H9 (cell line): Measurements from ENCODE around the gene CFAP46. TPM values are rescaled to one million over a fixed set of nuclear protein-coding genes. Genes with fewer than 3 reads are reported as not detected.

Source experiments
- DNase-seq: peaks from one replicate; pipeline ENCODE4 v3.0.0-alpha.2; 2017
- H2AFZ ChIP-seq: one replicate; pipeline ENCODE4 v1.6.1; 2013; ENCODE audit warnings: mild to moderate bottlenecking, low read length, control low read depth, moderate library complexity
- H2AK5ac ChIP-seq: 2 replicates; pipeline ENCODE4 v1.6.1; 2013; ENCODE audit warnings: low read length, control low read depth, mixed read lengths; ENCODE audit not compliant: insufficient read length
- H2BK120ac ChIP-seq: one replicate; pipeline ENCODE4 v1.6.1; 2013; ENCODE audit warnings: low read depth, mild to moderate bottlenecking, low read length, control low read depth, inconsistent platforms; ENCODE audit not compliant: poor library complexity, severe bottlenecking
- H2BK12ac ChIP-seq: 2 replicates; pipeline ENCODE4 v1.6.1; 2013; ENCODE audit warnings: low read length, control low read depth, mixed read lengths, low read depth; ENCODE audit not compliant: insufficient read length
- H2BK15ac ChIP-seq: 2 replicates; pipeline ENCODE4 v1.6.1; 2013; ENCODE audit warnings: low read depth, low read length, control low read depth
- H2BK20ac ChIP-seq: one replicate; pipeline ENCODE4 v1.6.1; 2013; ENCODE audit warnings: low read depth, mild to moderate bottlenecking, low read length, control low read depth, inconsistent platforms; ENCODE audit not compliant: poor library complexity, severe bottlenecking
- H2BK5ac ChIP-seq: 2 replicates; pipeline ENCODE4 v1.6.1; 2013; ENCODE audit warnings: low read length, control low read depth, mixed read lengths; ENCODE audit not compliant: insufficient read length
- H3K14ac ChIP-seq: 2 replicates; pipeline ENCODE4 v1.6.1; 2013; ENCODE audit warnings: low read length, control low read depth; ENCODE audit not compliant: insufficient read depth
- H3K18ac ChIP-seq: 2 replicates; pipeline ENCODE4 v1.6.1; 2013; ENCODE audit warnings: low read depth, mild to moderate bottlenecking, mixed read lengths, low read length, control low read depth; ENCODE audit not compliant: insufficient read length
- H3K23ac ChIP-seq: 2 replicates; pipeline ENCODE4 v1.6.1; 2013; ENCODE audit warnings: low read length, control low read depth, mixed read lengths, low read depth; ENCODE audit not compliant: insufficient read length
- H3K23me2 ChIP-seq: 2 replicates; pipeline ENCODE4 v1.6.1; 2013; ENCODE audit warnings: low read depth, mild to moderate bottlenecking, mixed read lengths, low read length, control low read depth; ENCODE audit not compliant: insufficient read length, poor library complexity, severe bottlenecking
- H3K27ac ChIP-seq: 2 replicates; pipeline ENCODE4 v1.5.1; 2013; ENCODE audit warnings: low read length, control low read depth, mixed read lengths, low read depth; ENCODE audit not compliant: insufficient read length
- H3K27me3 ChIP-seq: 2 replicates; pipeline ENCODE4 v1.6.1; 2013; ENCODE audit warnings: low read length, control low read depth, inconsistent platforms; ENCODE audit not compliant: insufficient read depth
- H3K4ac ChIP-seq: 2 replicates; pipeline ENCODE4 v1.6.1; 2013; ENCODE audit warnings: low read depth, mild to moderate bottlenecking, control low read depth, inconsistent platforms, low read length, moderate library complexity
- H3K4me1 ChIP-seq: 2 replicates; pipeline ENCODE4 v1.6.1; 2013; ENCODE audit warnings: low read length, control low read depth, inconsistent platforms; ENCODE audit not compliant: insufficient read depth
- H3K4me2 ChIP-seq: 2 replicates; pipeline ENCODE4 v1.6.1; 2013; ENCODE audit warnings: low read length, control low read depth, mixed read lengths; ENCODE audit not compliant: insufficient read length, insufficient read depth
- H3K56ac ChIP-seq: 2 replicates; pipeline ENCODE4 v1.6.1; 2013; ENCODE audit warnings: low read depth, mild to moderate bottlenecking, mixed read lengths, low read length, control low read depth; ENCODE audit not compliant: insufficient read length
- H3K79me1 ChIP-seq: 2 replicates; pipeline ENCODE4 v1.6.1; 2013; ENCODE audit warnings: low read depth, mild to moderate bottlenecking, moderate library complexity, low read length, control low read depth, inconsistent platforms; ENCODE audit not compliant: insufficient read depth, poor library complexity, severe bottlenecking
- H3K79me2 ChIP-seq: 2 replicates; pipeline ENCODE4 v1.6.1; 2013; ENCODE audit warnings: low read length, control low read depth, inconsistent platforms; ENCODE audit not compliant: insufficient read depth
- H3K9ac ChIP-seq: 2 replicates; pipeline ENCODE4 v1.6.1; 2013; ENCODE audit warnings: low read length, control low read depth, mixed read lengths; ENCODE audit not compliant: insufficient read length; ENCODE audit errors: extremely low read depth
- H3K9me3 ChIP-seq: one replicate; pipeline ENCODE4 v1.6.1; 2013; ENCODE audit warnings: low read depth, low read length, inconsistent platforms; ENCODE audit not compliant: control insufficient read depth
- H3T11ph ChIP-seq: one replicate; pipeline ENCODE4 v1.6.1; 2013; ENCODE audit warnings: mild to moderate bottlenecking, low read length, control low read depth, inconsistent platforms
- H4K20me1 ChIP-seq: one replicate; pipeline ENCODE4 v1.6.1; 2013; ENCODE audit not compliant: control insufficient read depth, insufficient read length, insufficient read depth
- H4K5ac ChIP-seq: 2 replicates; pipeline ENCODE4 v1.6.1; 2013; ENCODE audit warnings: low read depth, mild to moderate bottlenecking, mixed read lengths, low read length, control low read depth; ENCODE audit not compliant: insufficient read length
- H4K8ac ChIP-seq: replicated peaks from 2 replicates; pipeline ENCODE4 v1.6.1; 2013; ENCODE audit warnings: low read length, control low read depth, mixed read lengths, low read depth; ENCODE audit not compliant: insufficient read length
- H4K91ac ChIP-seq: 2 replicates; pipeline ENCODE4 v1.6.1; 2013; ENCODE audit warnings: low read depth, mild to moderate bottlenecking, moderate library complexity, mixed read lengths, low read length, control low read depth; ENCODE audit not compliant: insufficient read length
- H3K27ac Mint-ChIP-seq, 3 experiments: 2 replicates in 2 of 3; 3 replicates in 1 of 3; pipeline ENCODE4 v1.8.0; 2020 to 2021; ENCODE audit warnings: mixed read lengths in 3 of 3, mild to moderate bottlenecking in 1 of 3, moderate library complexity in 1 of 3
- H3K27me3 Mint-ChIP-seq: 2 replicates; pipeline ENCODE4 v1.8.0; 2021; ENCODE audit warnings: low read depth, mild to moderate bottlenecking, moderate library complexity, mixed read lengths
- H3K36me3 Mint-ChIP-seq, 3 experiments: 2 replicates in 2 of 3; 3 replicates in 1 of 3; pipeline ENCODE4 v1.8.0; 2020 to 2021; ENCODE audit warnings: low read depth in 3 of 3, mixed read lengths in 3 of 3; ENCODE audit not compliant: insufficient read depth in 1 of 3
- H3K4me1 Mint-ChIP-seq, 2 experiments: 2 replicates each; pipeline ENCODE4 v1.8.0; 2020; ENCODE audit warnings: mixed read lengths in 2 of 2
- H3K4me3 Mint-ChIP-seq, 2 experiments: 2 replicates in 1 of 2; 3 replicates in 1 of 2; pipeline ENCODE4 v1.8.0; 2020 to 2021; ENCODE audit warnings: mild to moderate bottlenecking in 2 of 2, mixed read lengths in 2 of 2, moderate library complexity in 1 of 2
- H3K9me3 Mint-ChIP-seq, 2 experiments: 2 replicates in 1 of 2; 3 replicates in 1 of 2; pipeline ENCODE4 v1.8.0; 2020; ENCODE audit warnings: mild to moderate bottlenecking in 2 of 2, mixed read lengths in 2 of 2, moderate library complexity in 1 of 2
- WGBS: extraction: QIAGEN DNeasy Blood & Tissue Kit; methylation state at CpG from one replicate; pipeline ENCODE4 v1.1.7; 2013; ENCODE audit warnings: missing lambda C conversion rate, low lambda C conversion rate, mixed read lengths; ENCODE audit not compliant: insufficient read length; ENCODE audit errors: extremely low coverage; 5-methylcytosine and 5-hydroxymethylcytosine counted together
- total RNA-seq: library from RNA; stranded (reverse); gene quantifications from 2 replicates; pipeline ENCODE4 v1.2.1, GENCODE V29; 2021
- TF ChIP-seq, protein P1 (sequence below): fragments of 200-600 bp; sonication (generic); conservative IDR thresholded peaks from 3 replicates; pipeline ENCODE4 v1.8.0; 2021; ENCODE audit warnings: antibody characterized with exemption, mild to moderate bottlenecking

CFAP46 gene
- total RNA-seq, 1 experiment from 2014 or later = 3.1 TPM

DNA sequence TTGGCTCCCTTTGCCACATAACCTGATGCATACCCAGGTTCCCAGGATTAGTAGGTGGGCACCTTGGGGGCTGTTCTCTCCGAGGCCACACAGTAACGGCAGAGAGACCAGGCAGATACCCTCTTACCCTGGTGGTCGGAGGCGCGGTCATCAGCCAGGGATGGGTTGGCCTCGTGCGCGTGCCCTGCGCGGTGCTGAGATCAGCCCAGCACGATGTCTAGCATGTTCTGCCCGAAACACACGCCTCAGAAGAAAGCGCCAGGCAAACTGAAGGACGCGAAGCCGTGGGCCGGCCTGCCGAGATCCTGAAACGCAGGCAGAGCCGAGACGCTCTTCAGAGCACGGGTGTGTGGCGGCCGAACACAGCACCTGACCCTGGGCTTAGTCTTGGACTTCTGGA lies 34.7 kb upstream of the CFAP46 start:
- DNase-seq = no peak
- H2BK12ac ChIP-seq = no peak overlapping the region
- no CpG with 5 or more reads among the region's 25 CpGs for WGBS

More for the DNA sequence above, 34.7 kb upstream of the CFAP46 start:
- H3T11ph ChIP-seq = no peak overlapping the region
- H3K56ac ChIP-seq = no peak overlapping the region
- H3K4me2 ChIP-seq = no peak overlapping the region
- H3K4me1 Mint-ChIP-seq = peaks cover 2 to 22% of the 10 kb centered on the region in 2 experiments; a peak in 3 of 4 replicates
- no peaks in the 10 kb centered on the region for H3K79me2 ChIP-seq
- no peak overlapping the region for H3K4me3 Mint-ChIP-seq
- H3K27ac ChIP-seq = no peak overlapping the region
- no peak overlapping the region for H2AK5ac ChIP-seq
- H3K27me3 ChIP-seq = no peaks in the 10 kb centered on the region
- no peak overlapping the region for H4K8ac ChIP-seq
- no peak overlapping the region for H3K27ac Mint-ChIP-seq
- no peaks in the 10 kb centered on the region for H3K9me3 Mint-ChIP-seq
- H3K14ac ChIP-seq = no peak overlapping the region
- H3K23me2 ChIP-seq = no peaks in the 10 kb centered on the region
- no peak overlapping the region for H4K5ac ChIP-seq
- H3K9me3 ChIP-seq = no peaks in the 10 kb centered on the region
- H3K36me3 Mint-ChIP-seq = no peaks in the 10 kb centered on the region
- no peak overlapping the region for H2BK15ac ChIP-seq
- H3K27me3 Mint-ChIP-seq = peaks cover 10% of the 10 kb centered on the region
- H3K9ac ChIP-seq = no peak overlapping the region
- H4K91ac ChIP-seq = no peak overlapping the region
- no peak overlapping the region for H2BK120ac ChIP-seq
- no peak overlapping the region for H3K18ac ChIP-seq
- no peak overlapping the region for H3K23ac ChIP-seq
- H2AFZ ChIP-seq = no peak overlapping the region
- no peak overlapping the region for H2BK5ac ChIP-seq
- H3K79me1 ChIP-seq = no peaks in the 10 kb centered on the region
- H2BK20ac ChIP-seq = no peak overlapping the region
- H3K4ac ChIP-seq = no peak overlapping the region
- TF ChIP-seq, protein P1, sequence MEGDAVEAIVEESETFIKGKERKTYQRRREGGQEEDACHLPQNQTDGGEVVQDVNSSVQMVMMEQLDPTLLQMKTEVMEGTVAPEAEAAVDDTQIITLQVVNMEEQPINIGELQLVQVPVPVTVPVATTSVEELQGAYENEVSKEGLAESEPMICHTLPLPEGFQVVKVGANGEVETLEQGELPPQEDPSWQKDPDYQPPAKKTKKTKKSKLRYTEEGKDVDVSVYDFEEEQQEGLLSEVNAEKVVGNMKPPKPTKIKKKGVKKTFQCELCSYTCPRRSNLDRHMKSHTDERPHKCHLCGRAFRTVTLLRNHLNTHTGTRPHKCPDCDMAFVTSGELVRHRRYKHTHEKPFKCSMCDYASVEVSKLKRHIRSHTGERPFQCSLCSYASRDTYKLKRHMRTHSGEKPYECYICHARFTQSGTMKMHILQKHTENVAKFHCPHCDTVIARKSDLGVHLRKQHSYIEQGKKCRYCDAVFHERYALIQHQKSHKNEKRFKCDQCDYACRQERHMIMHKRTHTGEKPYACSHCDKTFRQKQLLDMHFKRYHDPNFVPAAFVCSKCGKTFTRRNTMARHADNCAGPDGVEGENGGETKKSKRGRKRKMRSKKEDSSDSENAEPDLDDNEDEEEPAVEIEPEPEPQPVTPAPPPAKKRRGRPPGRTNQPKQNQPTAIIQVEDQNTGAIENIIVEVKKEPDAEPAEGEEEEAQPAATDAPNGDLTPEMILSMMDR = no peak
- no peaks in the 10 kb centered on the region for H3K4me1 ChIP-seq
- H4K20me1 ChIP-seq = no peaks in the 10 kb centered on the region
